Body of pancreas (tissue), 4 donors: ENCODE data around the gene SPEF2.

Source experiments
- CTCF ChIP-seq, 7 experiments: fragments of 450-650 bp in 4 of 7; fragments of 200-600 bp in 3 of 7; sonication (generic) in 3 of 7; IDR thresholded peaks; one replicate each; pipeline ENCODE4 v1.5.1; 2016 to 2019; ENCODE audit warnings: antibody characterized with exemption in 7 of 7
- POLR2A ChIP-seq, 3 donors: fragments of 450-650 bp; IDR thresholded peaks; one replicate each; pipeline ENCODE4 v1.6.1; 2016; ENCODE audit warnings: antibody characterized with exemption in 3 of 3, mild to moderate bottlenecking in 2 of 3

- TF ChIP-seq CTCF (IDR thresholded peaks at IDR 0.05) = no peak
- no peak for TF ChIP-seq POLR2A (IDR thresholded peaks at IDR 0.05)
Observed at GRCh38 chr5:35762368-35762767, 144.7 kb downstream of the SPEF2 start.
